Endothelial cell of umbilical vein (primary cell): ENCODE results near the gene TBC1D4.

Experiments
- POLR2AphosphoS5 ChIP-seq: IDR thresholded peaks from 2 replicates; pipeline ENCODE4 v1.6.1; 2012; ENCODE audit warnings: low read depth, mild to moderate bottlenecking, control low read depth, low read length, moderate library complexity; ENCODE audit not compliant: insufficient read depth
- TF ChIP-seq, protein P1 (sequence below), 2 donors: IDR thresholded peaks; 1 replicate in 1 of 2; 2 replicates in 1 of 2; pipeline ENCODE4 v1.5.1; 2011; ENCODE audit warnings: low read length in 2 of 2, mild to moderate bottlenecking in 2 of 2, moderate library complexity in 2 of 2, control low read depth in 1 of 2, inconsistent platforms in 1 of 2, low read depth in 1 of 2; ENCODE audit not compliant: insufficient read depth in 1 of 2; ENCODE audit errors: extremely low read depth in 1 of 2

DNA sequence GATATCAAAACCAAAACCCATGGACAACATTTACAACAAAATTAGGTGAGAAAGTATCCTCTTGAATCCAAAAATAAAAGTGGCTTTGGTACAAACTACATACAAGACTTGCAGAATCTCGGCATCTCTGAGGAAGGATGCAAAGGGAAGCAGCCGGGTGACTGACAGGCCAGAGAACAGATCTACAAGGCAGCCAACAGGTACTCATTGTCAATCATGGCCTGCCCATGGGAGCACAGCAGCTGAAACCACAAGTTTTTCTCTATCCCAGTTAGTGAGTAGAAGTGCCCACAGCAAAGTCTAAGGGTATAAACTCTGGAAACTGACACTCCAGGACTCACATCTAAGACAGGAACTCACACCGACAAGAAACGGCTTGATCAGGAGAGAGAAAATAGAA, 74.5 kb downstream of the TBC1D4 start:
- TF ChIP-seq, protein P1, sequence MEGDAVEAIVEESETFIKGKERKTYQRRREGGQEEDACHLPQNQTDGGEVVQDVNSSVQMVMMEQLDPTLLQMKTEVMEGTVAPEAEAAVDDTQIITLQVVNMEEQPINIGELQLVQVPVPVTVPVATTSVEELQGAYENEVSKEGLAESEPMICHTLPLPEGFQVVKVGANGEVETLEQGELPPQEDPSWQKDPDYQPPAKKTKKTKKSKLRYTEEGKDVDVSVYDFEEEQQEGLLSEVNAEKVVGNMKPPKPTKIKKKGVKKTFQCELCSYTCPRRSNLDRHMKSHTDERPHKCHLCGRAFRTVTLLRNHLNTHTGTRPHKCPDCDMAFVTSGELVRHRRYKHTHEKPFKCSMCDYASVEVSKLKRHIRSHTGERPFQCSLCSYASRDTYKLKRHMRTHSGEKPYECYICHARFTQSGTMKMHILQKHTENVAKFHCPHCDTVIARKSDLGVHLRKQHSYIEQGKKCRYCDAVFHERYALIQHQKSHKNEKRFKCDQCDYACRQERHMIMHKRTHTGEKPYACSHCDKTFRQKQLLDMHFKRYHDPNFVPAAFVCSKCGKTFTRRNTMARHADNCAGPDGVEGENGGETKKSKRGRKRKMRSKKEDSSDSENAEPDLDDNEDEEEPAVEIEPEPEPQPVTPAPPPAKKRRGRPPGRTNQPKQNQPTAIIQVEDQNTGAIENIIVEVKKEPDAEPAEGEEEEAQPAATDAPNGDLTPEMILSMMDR (IDR thresholded peaks at IDR 0.05; ENCODE audit: extremely low read depth in 1 of 2, insufficient read depth in 1 of 2, low read depth in 1 of 2, low read length in 2 of 2) = no peak
- TF ChIP-seq POLR2AphosphoS5 = no peak
